H9 (cell line): ENCODE data around the gene CD247. TPM values are rescaled to one million over a fixed set of nuclear protein-coding genes. Genes with fewer than 3 reads are reported as not detected.

Source experiments
- DNase-seq: peaks from one replicate; pipeline ENCODE4 v3.0.0-alpha.2; 2017
- H2AFZ ChIP-seq: one replicate; pipeline ENCODE4 v1.6.1; 2013; ENCODE audit warnings: mild to moderate bottlenecking, low read length, control low read depth, moderate library complexity
- H2AK5ac ChIP-seq: 2 replicates; pipeline ENCODE4 v1.6.1; 2013; ENCODE audit warnings: low read length, control low read depth, mixed read lengths; ENCODE audit not compliant: insufficient read length
- H2BK120ac ChIP-seq: one replicate; pipeline ENCODE4 v1.6.1; 2013; ENCODE audit warnings: low read depth, mild to moderate bottlenecking, low read length, control low read depth, inconsistent platforms; ENCODE audit not compliant: poor library complexity, severe bottlenecking
- H2BK12ac ChIP-seq: 2 replicates; pipeline ENCODE4 v1.6.1; 2013; ENCODE audit warnings: low read length, control low read depth, mixed read lengths, low read depth; ENCODE audit not compliant: insufficient read length
- H2BK15ac ChIP-seq: 2 replicates; pipeline ENCODE4 v1.6.1; 2013; ENCODE audit warnings: low read depth, low read length, control low read depth
- H2BK20ac ChIP-seq: one replicate; pipeline ENCODE4 v1.6.1; 2013; ENCODE audit warnings: low read depth, mild to moderate bottlenecking, low read length, control low read depth, inconsistent platforms; ENCODE audit not compliant: poor library complexity, severe bottlenecking
- H2BK5ac ChIP-seq: 2 replicates; pipeline ENCODE4 v1.6.1; 2013; ENCODE audit warnings: low read length, control low read depth, mixed read lengths; ENCODE audit not compliant: insufficient read length
- H3K14ac ChIP-seq: 2 replicates; pipeline ENCODE4 v1.6.1; 2013; ENCODE audit warnings: low read length, control low read depth; ENCODE audit not compliant: insufficient read depth
- H3K18ac ChIP-seq: 2 replicates; pipeline ENCODE4 v1.6.1; 2013; ENCODE audit warnings: low read depth, mild to moderate bottlenecking, mixed read lengths, low read length, control low read depth; ENCODE audit not compliant: insufficient read length
- H3K23ac ChIP-seq: 2 replicates; pipeline ENCODE4 v1.6.1; 2013; ENCODE audit warnings: low read length, control low read depth, mixed read lengths, low read depth; ENCODE audit not compliant: insufficient read length
- H3K23me2 ChIP-seq: 2 replicates; pipeline ENCODE4 v1.6.1; 2013; ENCODE audit warnings: low read depth, mild to moderate bottlenecking, mixed read lengths, low read length, control low read depth; ENCODE audit not compliant: insufficient read length, poor library complexity, severe bottlenecking
- H3K27ac ChIP-seq: 2 replicates; pipeline ENCODE4 v1.5.1; 2013; ENCODE audit warnings: low read length, control low read depth, mixed read lengths, low read depth; ENCODE audit not compliant: insufficient read length
- H3K27me3 ChIP-seq: 2 replicates; pipeline ENCODE4 v1.6.1; 2013; ENCODE audit warnings: low read length, control low read depth, inconsistent platforms; ENCODE audit not compliant: insufficient read depth
- H3K4ac ChIP-seq: 2 replicates; pipeline ENCODE4 v1.6.1; 2013; ENCODE audit warnings: low read depth, mild to moderate bottlenecking, control low read depth, inconsistent platforms, low read length, moderate library complexity
- H3K4me1 ChIP-seq: 2 replicates; pipeline ENCODE4 v1.6.1; 2013; ENCODE audit warnings: low read length, control low read depth, inconsistent platforms; ENCODE audit not compliant: insufficient read depth
- H3K4me2 ChIP-seq: 2 replicates; pipeline ENCODE4 v1.6.1; 2013; ENCODE audit warnings: low read length, control low read depth, mixed read lengths; ENCODE audit not compliant: insufficient read length, insufficient read depth
- H3K56ac ChIP-seq: 2 replicates; pipeline ENCODE4 v1.6.1; 2013; ENCODE audit warnings: low read depth, mild to moderate bottlenecking, mixed read lengths, low read length, control low read depth; ENCODE audit not compliant: insufficient read length
- H3K79me1 ChIP-seq: 2 replicates; pipeline ENCODE4 v1.6.1; 2013; ENCODE audit warnings: low read depth, mild to moderate bottlenecking, moderate library complexity, low read length, control low read depth, inconsistent platforms; ENCODE audit not compliant: insufficient read depth, poor library complexity, severe bottlenecking
- H3K79me2 ChIP-seq: 2 replicates; pipeline ENCODE4 v1.6.1; 2013; ENCODE audit warnings: low read length, control low read depth, inconsistent platforms; ENCODE audit not compliant: insufficient read depth
- H3K9ac ChIP-seq: 2 replicates; pipeline ENCODE4 v1.6.1; 2013; ENCODE audit warnings: low read length, control low read depth, mixed read lengths; ENCODE audit not compliant: insufficient read length; ENCODE audit errors: extremely low read depth
- H3K9me3 ChIP-seq: one replicate; pipeline ENCODE4 v1.6.1; 2013; ENCODE audit warnings: low read depth, low read length, inconsistent platforms; ENCODE audit not compliant: control insufficient read depth
- H3T11ph ChIP-seq: one replicate; pipeline ENCODE4 v1.6.1; 2013; ENCODE audit warnings: mild to moderate bottlenecking, low read length, control low read depth, inconsistent platforms
- H4K20me1 ChIP-seq: one replicate; pipeline ENCODE4 v1.6.1; 2013; ENCODE audit not compliant: control insufficient read depth, insufficient read length, insufficient read depth
- H4K5ac ChIP-seq: 2 replicates; pipeline ENCODE4 v1.6.1; 2013; ENCODE audit warnings: low read depth, mild to moderate bottlenecking, mixed read lengths, low read length, control low read depth; ENCODE audit not compliant: insufficient read length
- H4K8ac ChIP-seq: replicated peaks from 2 replicates; pipeline ENCODE4 v1.6.1; 2013; ENCODE audit warnings: low read length, control low read depth, mixed read lengths, low read depth; ENCODE audit not compliant: insufficient read length
- H4K91ac ChIP-seq: 2 replicates; pipeline ENCODE4 v1.6.1; 2013; ENCODE audit warnings: low read depth, mild to moderate bottlenecking, moderate library complexity, mixed read lengths, low read length, control low read depth; ENCODE audit not compliant: insufficient read length
- H3K27ac Mint-ChIP-seq, 3 experiments: 2 replicates in 2 of 3; 3 replicates in 1 of 3; pipeline ENCODE4 v1.8.0; 2020 to 2021; ENCODE audit warnings: mixed read lengths in 3 of 3, mild to moderate bottlenecking in 1 of 3, moderate library complexity in 1 of 3
- H3K27me3 Mint-ChIP-seq: 2 replicates; pipeline ENCODE4 v1.8.0; 2021; ENCODE audit warnings: low read depth, mild to moderate bottlenecking, moderate library complexity, mixed read lengths
- H3K36me3 Mint-ChIP-seq, 3 experiments: 2 replicates in 2 of 3; 3 replicates in 1 of 3; pipeline ENCODE4 v1.8.0; 2020 to 2021; ENCODE audit warnings: low read depth in 3 of 3, mixed read lengths in 3 of 3; ENCODE audit not compliant: insufficient read depth in 1 of 3
- H3K4me1 Mint-ChIP-seq, 2 experiments: 2 replicates each; pipeline ENCODE4 v1.8.0; 2020; ENCODE audit warnings: mixed read lengths in 2 of 2
- H3K4me3 Mint-ChIP-seq, 2 experiments: 2 replicates in 1 of 2; 3 replicates in 1 of 2; pipeline ENCODE4 v1.8.0; 2020 to 2021; ENCODE audit warnings: mild to moderate bottlenecking in 2 of 2, mixed read lengths in 2 of 2, moderate library complexity in 1 of 2
- H3K9me3 Mint-ChIP-seq, 2 experiments: 2 replicates in 1 of 2; 3 replicates in 1 of 2; pipeline ENCODE4 v1.8.0; 2020; ENCODE audit warnings: mild to moderate bottlenecking in 2 of 2, mixed read lengths in 2 of 2, moderate library complexity in 1 of 2
- WGBS: extraction: QIAGEN DNeasy Blood & Tissue Kit; methylation state at CpG from one replicate; pipeline ENCODE4 v1.1.7; 2013; ENCODE audit warnings: missing lambda C conversion rate, low lambda C conversion rate, mixed read lengths; ENCODE audit not compliant: insufficient read length; ENCODE audit errors: extremely low coverage; 5-methylcytosine and 5-hydroxymethylcytosine counted together
- total RNA-seq: library from RNA; stranded (reverse); gene quantifications from 2 replicates; pipeline ENCODE4 v1.2.1, GENCODE V29; 2021
- TF ChIP-seq, protein P1 (sequence below): fragments of 200-600 bp; sonication (generic); conservative IDR thresholded peaks from 3 replicates; pipeline ENCODE4 v1.8.0; 2021; ENCODE audit warnings: antibody characterized with exemption, mild to moderate bottlenecking

CD247 gene
- total RNA-seq, 1 experiment from 2014 or later: 1.2 TPM

DNA sequence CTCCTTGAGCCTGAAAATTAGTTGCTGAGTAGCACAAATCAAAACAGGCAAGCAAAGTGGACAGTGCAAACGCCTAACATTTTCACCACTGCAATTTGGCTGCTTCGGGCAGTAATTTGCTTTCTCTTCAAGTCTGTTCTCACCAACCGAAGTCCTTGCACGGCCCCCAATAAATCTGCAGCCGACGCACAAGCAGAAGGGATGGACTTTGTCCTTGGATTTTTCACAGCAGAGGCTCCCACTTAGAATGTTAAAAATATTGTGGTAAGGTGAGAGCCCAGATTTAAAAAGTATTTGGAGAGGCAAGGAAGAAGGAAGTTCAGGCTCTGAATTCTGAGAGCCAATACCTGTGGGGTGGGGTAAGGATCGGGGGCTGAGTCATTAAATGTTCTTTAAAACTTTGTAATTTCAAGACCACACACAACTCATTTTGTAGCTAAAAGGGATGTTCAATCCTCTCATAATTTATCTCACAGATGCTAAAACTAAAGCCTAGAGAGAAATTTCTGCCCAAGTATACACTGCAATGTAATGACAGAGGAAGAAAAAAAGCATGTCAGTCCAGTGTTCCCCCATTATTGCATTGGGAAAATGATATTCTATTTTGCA, 6.2 kb downstream of the CD247 start:
- Histone ChIP-seq H3K4me2 (no peak overlapping the region), H3K79me2 (no peaks in the 10 kb centered on the region), H3K79me1 (no peaks in the 10 kb centered on the region), H2BK20ac (no peak overlapping the region), H4K91ac (no peak overlapping the region), H2AK5ac (no peak overlapping the region), H2AFZ (no peak overlapping the region), H3T11ph (no peak overlapping the region), H3K27me3 (no peaks in the 10 kb centered on the region), H2BK5ac (no peak overlapping the region), H3K18ac (no peak overlapping the region), H3K23me2 (no peaks in the 10 kb centered on the region), H4K5ac (no peak overlapping the region), H4K20me1 (no peaks in the 10 kb centered on the region), H3K4me1 (no peaks in the 10 kb centered on the region), H3K23ac (no peak overlapping the region), H3K4ac (no peak overlapping the region), H2BK12ac (no peak overlapping the region), H3K9me3 (no peaks in the 10 kb centered on the region), H2BK120ac (no peak overlapping the region), H3K9ac (no peak overlapping the region), H3K14ac (no peak overlapping the region), H2BK15ac (no peak overlapping the region), H4K8ac (no peak overlapping the region), H3K27ac (no peak overlapping the region), H3K56ac (no peak overlapping the region)
- no peak for DNase-seq
- Mint-ChIP-seq H3K27me3 (no peaks in the 10 kb centered on the region; the same call in 1 of the 2 replicates), H3K9me3 (no peaks in the 10 kb centered on the region), H3K27ac (no peak overlapping the region; a peak in 1 of 7 replicates), H3K36me3 (no peaks in the 10 kb centered on the region), H3K4me3 (no peak overlapping the region), H3K4me1 (peaks cover 0 to 15% of the 10 kb centered on the region in 2 experiments; a peak in 3 of 4 replicates)
- TF ChIP-seq, protein P1, sequence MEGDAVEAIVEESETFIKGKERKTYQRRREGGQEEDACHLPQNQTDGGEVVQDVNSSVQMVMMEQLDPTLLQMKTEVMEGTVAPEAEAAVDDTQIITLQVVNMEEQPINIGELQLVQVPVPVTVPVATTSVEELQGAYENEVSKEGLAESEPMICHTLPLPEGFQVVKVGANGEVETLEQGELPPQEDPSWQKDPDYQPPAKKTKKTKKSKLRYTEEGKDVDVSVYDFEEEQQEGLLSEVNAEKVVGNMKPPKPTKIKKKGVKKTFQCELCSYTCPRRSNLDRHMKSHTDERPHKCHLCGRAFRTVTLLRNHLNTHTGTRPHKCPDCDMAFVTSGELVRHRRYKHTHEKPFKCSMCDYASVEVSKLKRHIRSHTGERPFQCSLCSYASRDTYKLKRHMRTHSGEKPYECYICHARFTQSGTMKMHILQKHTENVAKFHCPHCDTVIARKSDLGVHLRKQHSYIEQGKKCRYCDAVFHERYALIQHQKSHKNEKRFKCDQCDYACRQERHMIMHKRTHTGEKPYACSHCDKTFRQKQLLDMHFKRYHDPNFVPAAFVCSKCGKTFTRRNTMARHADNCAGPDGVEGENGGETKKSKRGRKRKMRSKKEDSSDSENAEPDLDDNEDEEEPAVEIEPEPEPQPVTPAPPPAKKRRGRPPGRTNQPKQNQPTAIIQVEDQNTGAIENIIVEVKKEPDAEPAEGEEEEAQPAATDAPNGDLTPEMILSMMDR: no peak
- WGBS: no CpG with 5 or more reads among the region's 7 CpGs
